ENCODE data around the gene USP11.

USP11 gene

DNA sequence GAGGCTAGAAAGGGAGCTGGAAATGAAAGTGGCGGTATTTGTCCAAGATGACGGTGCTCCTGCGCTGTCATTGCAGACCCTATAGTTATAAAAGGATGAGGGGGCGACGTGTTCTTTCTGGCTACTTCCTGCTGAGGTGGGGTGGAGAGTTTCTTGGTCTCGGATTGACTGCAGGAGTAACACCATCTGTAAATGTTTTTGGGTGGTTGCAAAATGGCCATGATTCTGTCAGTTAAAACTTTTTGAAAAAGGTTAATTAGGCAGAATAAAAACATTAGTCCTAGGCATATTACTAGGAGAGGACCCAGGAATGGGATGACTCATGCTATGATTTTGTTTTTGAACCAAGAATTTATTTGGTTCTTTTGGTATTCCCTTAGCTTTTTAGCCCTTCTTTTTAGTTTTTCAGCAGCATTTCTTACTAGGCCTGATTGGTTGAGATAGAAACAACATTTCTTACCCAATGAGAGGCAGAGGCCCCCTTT lies 53.1 kb downstream of the USP11 start:
- no peak overlapping the region for H3K27ac ChIP-seq (ENCODE audit: low read depth, low read length)
- no peak overlapping the region for H2AFZ ChIP-seq (ENCODE audit: low read length, unreplicated experiment)
- no peaks in the 10 kb centered on the region for H3K79me2 ChIP-seq (ENCODE audit: control insufficient read depth, insufficient read depth, low read length, unreplicated experiment)
- no peak overlapping the region for H3K4me3 ChIP-seq (ENCODE audit: low read depth, low read length)
- peaks cover 8% of the 10 kb centered on the region for H3K4me1 ChIP-seq (ENCODE audit: control insufficient read depth, insufficient read depth, low read length, unreplicated experiment)
- no peaks in the 10 kb centered on the region for H3K36me3 ChIP-seq (ENCODE audit: insufficient read depth, low read length)
- peaks cover 1% of the 10 kb centered on the region; the same call in 1 of the 2 replicates for H3K27me3 ChIP-seq (ENCODE audit: insufficient read depth, low read length)

DNA sequence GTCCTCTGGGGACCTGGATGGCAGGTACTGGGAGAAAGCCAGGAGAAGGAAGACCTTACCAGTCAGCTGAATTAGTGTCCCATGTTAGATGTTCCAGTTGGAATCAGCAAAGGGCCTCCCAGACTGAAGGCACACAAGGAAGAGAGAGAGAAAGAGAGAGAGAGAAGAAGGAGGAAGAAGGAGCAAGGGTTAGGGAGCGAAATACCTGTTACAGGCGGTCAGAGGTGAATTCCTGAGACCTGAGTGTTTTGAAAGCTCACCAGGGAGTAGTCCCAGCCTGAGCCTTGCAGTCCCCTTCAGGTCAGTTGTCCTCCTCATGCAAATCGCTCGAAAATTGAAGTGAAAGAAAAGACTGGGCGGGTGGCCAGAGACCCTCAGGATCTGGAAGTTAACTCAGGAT lies 60.3 kb downstream of the USP11 start:
- Histone ChIP-seq H3K79me2 (ENCODE audit: control insufficient read depth, insufficient read depth, low read length, unreplicated experiment) (no peaks in the 10 kb centered on the region), H2AFZ (ENCODE audit: low read length, unreplicated experiment) (no peak overlapping the region), H3K27me3 (ENCODE audit: insufficient read depth, low read length) (peaks cover 11% of the 10 kb centered on the region), H3K36me3 (ENCODE audit: insufficient read depth, low read length) (no peaks in the 10 kb centered on the region), H3K27ac (ENCODE audit: low read depth, low read length) (no peak overlapping the region), H3K4me1 (ENCODE audit: control insufficient read depth, insufficient read depth, low read length, unreplicated experiment) (no peaks in the 10 kb centered on the region), H3K4me3 (ENCODE audit: low read depth, low read length) (no peak overlapping the region)

DNA sequence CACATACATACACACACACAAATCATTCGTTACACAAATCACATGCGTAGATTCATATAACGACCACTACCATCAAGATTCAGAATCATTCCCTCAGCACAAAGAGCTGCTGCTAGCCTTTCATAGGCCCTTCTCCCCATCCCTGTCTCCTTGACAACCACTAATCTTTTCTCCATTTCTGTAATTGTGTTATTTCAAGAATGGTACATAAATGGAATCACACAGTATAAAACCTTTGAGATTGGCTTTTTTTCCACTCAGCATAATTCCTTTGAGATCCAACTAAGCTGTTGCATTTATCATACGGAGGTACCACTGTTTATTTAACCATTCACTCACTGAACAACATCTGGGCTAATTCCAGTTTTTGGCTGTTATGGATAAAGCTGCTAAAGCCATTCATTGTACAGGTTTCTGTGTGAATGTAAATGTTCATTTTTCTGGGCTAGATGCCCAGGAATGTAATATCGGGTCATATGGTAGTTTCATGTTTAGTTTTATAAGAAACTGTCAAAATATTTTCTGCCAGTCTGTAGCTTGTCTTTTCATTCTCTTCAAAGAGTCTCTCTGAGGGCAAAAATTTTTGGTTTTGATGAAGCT lies 64.1 kb downstream of the USP11 start:
- no peaks in the 10 kb centered on the region for H3K4me1 ChIP-seq (ENCODE audit: control insufficient read depth, insufficient read depth, low read length, unreplicated experiment)
- peaks cover 5% of the 10 kb centered on the region for H3K27me3 ChIP-seq (ENCODE audit: insufficient read depth, low read length)
- H3K79me2 ChIP-seq (ENCODE audit: control insufficient read depth, insufficient read depth, low read length, unreplicated experiment), result no peaks in the 10 kb centered on the region
- no peaks in the 10 kb centered on the region for H3K36me3 ChIP-seq (ENCODE audit: insufficient read depth, low read length)
- H3K4me3 ChIP-seq (ENCODE audit: low read depth, low read length), result no peak overlapping the region
- no peak overlapping the region for H3K27ac ChIP-seq (ENCODE audit: low read depth, low read length)
- H2AFZ ChIP-seq (ENCODE audit: low read length, unreplicated experiment), result no peak overlapping the region

DNA sequence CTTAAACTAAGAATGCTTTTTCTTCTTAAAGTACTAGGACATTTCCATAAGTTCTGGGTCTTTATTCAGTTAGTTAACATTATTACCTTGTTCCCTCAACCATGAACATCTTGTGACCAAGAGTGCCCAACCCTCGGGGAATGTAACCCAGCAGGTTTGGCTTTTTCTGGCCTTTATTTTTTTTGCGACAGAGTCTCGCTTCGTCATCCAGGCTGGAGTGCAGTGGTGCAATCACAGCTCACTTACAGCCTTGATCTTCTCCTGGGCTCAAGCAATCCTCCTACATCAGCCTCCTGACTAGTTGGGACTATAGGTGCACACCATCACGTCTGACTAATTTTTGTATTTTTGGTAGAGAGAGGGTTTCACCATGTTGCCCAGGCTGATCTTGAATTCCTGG lies 65.1 kb downstream of the USP11 start:
- Histone ChIP-seq H3K27ac (ENCODE audit: low read depth, low read length) (no peak overlapping the region), H2AFZ (ENCODE audit: low read length, unreplicated experiment) (no peak overlapping the region), H3K27me3 (ENCODE audit: insufficient read depth, low read length) (no peaks in the 10 kb centered on the region), H3K4me3 (ENCODE audit: low read depth, low read length) (no peak overlapping the region), H3K4me1 (ENCODE audit: control insufficient read depth, insufficient read depth, low read length, unreplicated experiment) (peaks cover 4% of the 10 kb centered on the region), H3K36me3 (ENCODE audit: insufficient read depth, low read length) (no peaks in the 10 kb centered on the region), H3K79me2 (ENCODE audit: control insufficient read depth, insufficient read depth, low read length, unreplicated experiment) (no peaks in the 10 kb centered on the region)
